DLD1 (cell line): ENCODE measurements around the gene RAPSN.

Experiments
- in situ Hi-C: cut with HindIII; loops from 2 replicates; pipeline ENCODE4 v1.10.0; 2017; ENCODE audit warnings: low sequenced_read_pairs

The RAPSN gene

GRCh38 chr11:47391711-47392432 lies 57.1 kb downstream of the RAPSN start:
- in situ Hi-C loops: no loop called here

DNA sequence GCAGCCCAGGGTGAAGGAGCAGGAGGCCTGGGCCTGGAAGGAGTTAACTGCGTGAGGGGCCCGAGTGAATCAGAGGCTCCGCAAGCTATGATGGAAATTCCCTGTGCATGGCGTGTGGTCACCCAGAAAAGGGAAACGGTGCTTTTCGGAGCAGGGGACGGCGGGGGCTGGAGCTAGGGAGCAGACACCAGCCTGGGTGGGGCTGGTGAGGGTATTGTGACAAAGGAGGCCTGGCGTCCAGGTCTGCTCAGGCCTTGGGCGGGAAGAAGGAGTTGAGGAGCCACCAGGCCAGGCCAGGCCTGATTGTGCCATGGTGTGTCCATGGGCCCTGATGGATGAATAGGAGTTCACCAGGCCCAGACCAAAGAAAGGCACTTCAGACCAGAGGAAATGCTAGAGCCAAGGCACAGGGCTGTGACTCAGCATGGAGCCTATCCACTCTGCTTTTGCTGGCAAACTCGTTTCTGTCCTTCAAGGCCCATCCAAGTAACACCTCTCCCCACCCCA lies 57.8 kb downstream of the RAPSN start:
- in situ Hi-C loops: no loop called here

- in situ Hi-C loops: no loop called here
Observed at GRCh38 chr11:47390422-47390760, 58.5 kb downstream of the RAPSN start.

DNA sequence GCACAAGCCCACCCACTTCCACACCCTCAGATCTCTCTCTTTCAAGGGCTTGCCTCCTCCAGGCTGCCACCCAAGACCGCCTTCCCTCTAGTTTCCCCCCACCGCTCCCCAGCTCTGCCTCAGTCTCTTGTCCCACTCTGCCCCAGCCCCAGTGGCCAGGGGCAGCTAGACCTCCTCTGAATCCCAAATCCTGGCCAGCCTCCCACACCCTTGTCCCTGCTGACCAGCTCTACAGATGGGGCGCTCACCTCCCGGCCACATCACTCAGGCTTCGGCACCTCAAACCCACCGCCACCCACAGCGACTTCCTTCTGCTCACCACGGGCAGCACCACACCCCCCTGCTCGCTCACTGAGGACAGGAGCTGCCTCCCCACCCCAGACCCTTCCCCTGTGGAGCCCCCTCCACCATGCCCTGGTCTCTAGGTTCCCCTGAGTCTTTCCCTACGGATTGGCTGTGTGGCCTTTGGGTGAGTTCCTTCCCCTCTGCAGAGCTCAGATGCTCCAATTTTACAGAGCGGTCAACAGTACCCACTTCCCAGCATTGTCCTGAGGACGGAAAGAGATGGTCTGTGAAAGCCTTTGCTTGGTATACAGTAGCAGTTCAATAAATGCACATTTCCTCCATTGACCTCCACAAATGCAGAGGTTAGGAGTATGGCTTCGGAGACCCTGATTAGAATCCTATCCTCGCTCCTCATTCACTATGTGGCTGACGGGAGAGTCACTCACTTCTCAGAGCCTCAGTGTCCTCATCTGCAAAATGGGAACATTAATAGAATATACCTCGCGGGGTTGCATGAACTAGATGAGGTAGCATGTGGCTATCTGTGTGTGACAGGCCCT lies 59.1 kb downstream of the RAPSN start:
- in situ Hi-C loops: no loop called here

DNA sequence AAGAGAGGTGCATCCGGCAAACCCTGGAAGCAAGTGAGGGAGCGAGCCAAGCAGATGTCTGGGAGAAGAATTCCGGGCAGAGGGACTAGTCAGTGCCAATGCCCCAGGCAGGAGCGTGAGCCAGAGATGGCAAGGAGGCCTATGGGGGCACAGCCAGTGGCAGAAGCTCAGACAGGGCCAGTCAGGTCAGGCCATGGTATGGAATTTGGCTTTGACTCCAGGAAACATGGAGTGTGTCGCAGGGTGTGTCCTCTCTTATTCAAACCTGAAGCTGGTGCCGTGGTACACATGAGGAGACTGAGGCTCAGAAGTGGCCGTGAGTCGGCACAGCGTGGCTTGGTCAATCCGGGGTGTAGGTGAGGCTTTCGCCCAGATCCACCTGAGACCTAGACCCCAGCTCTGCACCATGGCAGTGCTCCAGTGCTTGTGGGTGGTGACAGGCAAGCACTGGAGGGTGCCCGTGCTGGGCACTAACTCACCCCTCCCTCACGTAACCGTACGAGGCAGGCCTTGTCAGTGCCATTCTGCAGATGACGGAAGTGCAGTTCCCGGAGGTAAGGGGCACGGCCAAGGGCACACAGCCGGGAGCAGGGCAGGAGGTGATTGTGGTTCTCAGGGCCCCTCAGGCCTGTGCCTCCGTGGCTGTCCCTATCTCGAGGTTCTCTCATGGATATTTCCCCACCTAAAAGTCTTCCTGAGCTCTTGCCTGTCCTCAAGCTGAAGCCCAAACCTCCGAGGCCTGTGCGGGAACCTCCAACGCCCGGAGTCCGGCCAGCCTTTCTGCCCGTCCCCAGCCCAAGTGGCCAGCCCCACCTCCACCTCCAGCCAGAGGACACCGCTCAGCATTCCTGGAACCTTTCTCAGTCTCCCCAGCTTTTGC lies 60.0 kb downstream of the RAPSN start:
- in situ Hi-C loops: no loop called here

DNA sequence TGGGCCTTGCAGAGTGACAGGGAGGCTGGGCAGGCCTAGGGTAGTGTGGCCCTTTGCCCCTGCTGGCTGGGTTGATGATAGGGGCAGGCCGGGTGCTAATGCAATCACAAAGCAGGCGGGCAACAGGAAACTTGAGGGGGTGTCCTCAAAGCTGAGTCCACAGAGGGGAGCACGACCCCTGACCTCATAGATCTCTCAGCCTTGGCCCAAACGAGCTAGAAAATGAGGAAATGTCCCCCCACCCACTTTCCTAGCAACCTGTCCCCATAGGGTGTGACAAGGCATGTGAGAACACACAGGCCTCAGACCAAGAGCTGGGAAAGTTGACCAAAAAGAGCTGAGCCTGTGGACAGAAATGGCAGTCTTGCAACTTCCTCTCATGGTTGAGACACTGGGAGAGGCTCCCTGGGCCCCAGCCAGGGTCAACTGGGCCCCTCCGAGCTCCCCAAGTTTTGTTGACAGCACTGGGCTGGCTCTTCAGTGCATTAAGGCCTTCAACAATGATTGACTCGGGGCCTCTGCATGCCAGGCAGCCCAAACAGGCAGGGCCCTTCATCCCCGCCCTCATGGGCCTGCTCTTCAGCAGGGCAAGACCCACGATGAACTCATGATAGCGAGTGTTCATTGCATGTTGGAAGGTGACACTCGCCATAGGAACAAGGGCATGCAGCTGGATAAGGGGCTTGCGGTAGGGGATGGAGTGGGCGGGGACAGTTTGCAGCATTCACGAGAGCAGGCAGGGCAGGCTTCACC lies 60.8 kb downstream of the RAPSN start:
- in situ Hi-C loops: no loop called here
